Heart right ventricle (tissue), 16 donors: Measurements from ENCODE around the gene MAGI2. TPM values are rescaled to one million over a fixed set of nuclear protein-coding genes. Genes with fewer than 3 reads are reported as not detected.

ENCODE experiments used
- ATAC-seq, 8 donors: fragments of 200-7000 bp; cut with Tn5 transposase; one replicate each; pipeline ENCODE4 v1.9.1; 2020; ENCODE audit warnings: mild to moderate bottlenecking in 8 of 8, moderate library complexity in 8 of 8, moderate number of reproducible peaks in 1 of 8
- DNase-seq, 2 donors: peaks; one replicate each; pipeline ENCODE4 v3.0.0-alpha.2; 2020
- H3K27ac ChIP-seq, 10 donors: fragments of 200-600 bp; sonication (generic) in 2 of 10; one replicate each; pipeline versions ENCODE4 v1.5.0 to v1.8.0; 2020 to 2022; ENCODE audit warnings: mild to moderate bottlenecking in 3 of 10
- H3K27me3 ChIP-seq, 7 donors: fragments of 200-600 bp; one replicate each; pipeline ENCODE4 v1.8.0; 2021 to 2022; ENCODE audit warnings: mild to moderate bottlenecking in 2 of 7
- H3K36me3 ChIP-seq, 9 donors: fragments of 200-600 bp; sonication (generic) in 1 of 9; one replicate each; pipeline versions ENCODE4 v1.5.0 to v1.8.0; 2020 to 2022; ENCODE audit warnings: mild to moderate bottlenecking in 2 of 9
- H3K4me1 ChIP-seq, 9 donors: fragments of 200-600 bp; sonication (generic) in 1 of 9; one replicate each; pipeline versions ENCODE4 v1.5.0 to v1.8.0; 2020 to 2022; ENCODE audit warnings: mild to moderate bottlenecking in 4 of 9
- H3K4me3 ChIP-seq, 10 donors: fragments of 200-600 bp; sonication (generic) in 2 of 10; one replicate each; pipeline versions ENCODE4 v1.5.0 to v1.8.0; 2020 to 2022; ENCODE audit warnings: mild to moderate bottlenecking in 7 of 10, moderate library complexity in 2 of 10
- H3K9me3 ChIP-seq, 11 donors: fragments of 200-600 bp in 10 of 11; sonication (generic) in 2 of 11; one replicate each; pipeline versions ENCODE4 v1.5.0 to v1.8.0; 2013 to 2022; ENCODE audit warnings: mild to moderate bottlenecking in 2 of 11, control low read depth in 1 of 11, moderate library complexity in 1 of 11
- WGBS, 2 donors: extraction: QIAGEN DNeasy Blood & Tissue Kit; methylation state at CpG; one replicate each; pipeline ENCODE4 v1.1.7; 2013; ENCODE audit warnings: inconsistent platforms in 1 of 2; 5-methylcytosine and 5-hydroxymethylcytosine counted together
- intact Hi-C, 10 donors: fragments of 100-400 bp; cut with DNase I; formaldehyde crosslinking; loops; one replicate each; pipeline versions ENCODE4 v1.11.1 to v1.14.2; 2022
- polyA plus RNA-seq, 2 donors: library from polyadenylated mRNA; stranded (reverse); fragments of 200-250 nt; gene quantifications; one replicate each; pipeline ENCODE4 v1.2.3, GENCODE V29; 2013
- total RNA-seq, 10 donors: library from RNA; stranded (reverse); fragmentation: NEBNext Ultra II Directional in 3 of 10; extraction: Animal tissue kit (Norgen Biotek cat#: 25700) in 3 of 10; gene quantifications; one replicate each; pipeline versions ENCODE4 v1.2.1 to v1.2.4, GENCODE V29; 2021 to 2023
- TF ChIP-seq, protein P1 (sequence below), 9 donors: fragments of 200-600 bp; sonication (generic) in 2 of 9; IDR thresholded peaks; one replicate each; pipeline versions ENCODE4 v1.5.0 to v1.8.0; 2021 to 2022; ENCODE audit warnings: antibody characterized with exemption in 9 of 9, mild to moderate bottlenecking in 5 of 9, moderate library complexity in 1 of 9
- donor health status: Arrhythmogenic right ventricular cardiomyopathy.
- donor health status: ischemic (EF 13 %, LVEDD 7.1; RV severe dilation, severe dysfunction).
- donor health status: healthy with polysubstance abuse.
- donor health status: DM: no; HTN: yes; CAD: no.
- donor health status: DM: no; HTN: no; CAD: no.
- donor health status: ischemic (EF 25% LVEDD 6.9; RV normal size, moderate dysfunction).
- donor health status: ischemic (EF 25% LVEDD 5.7; RV mildly dilated, moderate dysfunction).
- donor health status: healthy.
- donor health status: DM: yes; HTN: yes; CAD: no.
- donor health status: Ischemic cardiomyopathy.
- donor health status: ischemic (EF 35%, LVEDD 5.7; RV mildly dilated, moderate dysfunction).
- donor health status: nonischemic (EF 11% LVEDD 7.7; RV severe dilation, severe dysfunction).
- donor health status: DM: yes; HTN: yes; CAD: no.
- donor health status: PGD.
- donor health status: ischemic (EF 29% LVEDD 5.4; RV normal size, mild dysfunction).
- donor health status: nonischemic (EF 23%, LVEDD 6.1; RV moderate dilation, normal function).

Gene MAGI2
- total and polyA plus RNA-seq, 12 donors, result 0.83 to 6.0 (median 4.1) TPM

GRCh38 chr7:79425665-79426064 lies 27.8 kb downstream of the MAGI2 start:
- intact Hi-C loops, result no loop called here
- Histone ChIP-seq H3K27ac (no peak overlapping the region), H3K27me3 (no peaks in the 10 kb centered on the region), H3K36me3 (no peaks in the 10 kb centered on the region), H3K4me1 (peaks cover 0 to 8% (median 0%) of the 10 kb centered on the region in 9 donors), H3K4me3 (no peak overlapping the region), H3K9me3 (peaks cover 0 to 5% (median 0%) of the 10 kb centered on the region in 11 donors)
- DNase-seq, result no peak
- ATAC-seq, result no peak
- 71 to 77% methylated on average over 7 of the region's 7 CpGs for WGBS, 2 donors
- TF ChIP-seq, protein P1, sequence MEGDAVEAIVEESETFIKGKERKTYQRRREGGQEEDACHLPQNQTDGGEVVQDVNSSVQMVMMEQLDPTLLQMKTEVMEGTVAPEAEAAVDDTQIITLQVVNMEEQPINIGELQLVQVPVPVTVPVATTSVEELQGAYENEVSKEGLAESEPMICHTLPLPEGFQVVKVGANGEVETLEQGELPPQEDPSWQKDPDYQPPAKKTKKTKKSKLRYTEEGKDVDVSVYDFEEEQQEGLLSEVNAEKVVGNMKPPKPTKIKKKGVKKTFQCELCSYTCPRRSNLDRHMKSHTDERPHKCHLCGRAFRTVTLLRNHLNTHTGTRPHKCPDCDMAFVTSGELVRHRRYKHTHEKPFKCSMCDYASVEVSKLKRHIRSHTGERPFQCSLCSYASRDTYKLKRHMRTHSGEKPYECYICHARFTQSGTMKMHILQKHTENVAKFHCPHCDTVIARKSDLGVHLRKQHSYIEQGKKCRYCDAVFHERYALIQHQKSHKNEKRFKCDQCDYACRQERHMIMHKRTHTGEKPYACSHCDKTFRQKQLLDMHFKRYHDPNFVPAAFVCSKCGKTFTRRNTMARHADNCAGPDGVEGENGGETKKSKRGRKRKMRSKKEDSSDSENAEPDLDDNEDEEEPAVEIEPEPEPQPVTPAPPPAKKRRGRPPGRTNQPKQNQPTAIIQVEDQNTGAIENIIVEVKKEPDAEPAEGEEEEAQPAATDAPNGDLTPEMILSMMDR (IDR thresholded peaks at IDR 0.05), result no peak

DNA sequence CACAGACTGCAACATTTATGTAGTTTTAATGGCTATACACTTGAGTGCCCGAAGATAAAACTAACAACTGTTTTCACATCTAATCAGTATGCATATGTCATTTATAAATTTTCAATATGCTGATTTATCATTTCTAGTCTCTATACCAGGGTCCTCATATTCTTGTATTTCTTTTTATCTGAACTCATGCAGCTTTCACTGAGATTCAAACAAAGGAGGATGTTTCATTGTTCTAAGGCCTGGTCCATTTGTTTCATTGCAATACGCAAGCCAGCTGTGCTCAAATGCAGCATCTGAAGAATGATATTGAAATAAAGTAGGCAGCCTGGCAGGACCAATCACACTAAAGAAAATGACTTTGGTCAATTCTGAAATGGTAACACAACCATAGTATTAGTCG lies 31.7 kb downstream of the MAGI2 start:
- Histone ChIP-seq H3K27ac (no peak overlapping the region), H3K36me3 (no peaks in the 10 kb centered on the region), H3K27me3 (no peaks in the 10 kb centered on the region), H3K4me1 (peaks cover 0 to 12% (median 0%) of the 10 kb centered on the region in 9 donors), H3K4me3 (no peak overlapping the region), H3K9me3 (peaks cover 0 to 5% (median 0%) of the 10 kb centered on the region in 11 donors)
- TF ChIP-seq, protein P1 (IDR thresholded peaks at IDR 0.05), result no peak
- DNase-seq (no peak), ATAC-seq (no peak)
- 90 to 95% methylated on average over 3 of the region's 3 CpGs for WGBS, 2 donors
- intact Hi-C loops, result no loop called here

- ATAC-seq (peak in 2 of 8 donors; percentile 51 to 67), DNase-seq (no peak)
- peaks cover 0 to 15% (median 0%) of the 10 kb centered on the region in 9 donors for H3K4me1 ChIP-seq
- H3K9me3 ChIP-seq, result no peaks in the 10 kb centered on the region
- no peak overlapping the region for H3K27ac ChIP-seq
- TF ChIP-seq, protein P1 (IDR thresholded peaks at IDR 0.05), result no peak
- no peak overlapping the region for H3K4me3 ChIP-seq
- no peaks in the 10 kb centered on the region for H3K27me3 ChIP-seq
- intact Hi-C loops, result no loop called here
- H3K36me3 ChIP-seq, result no peaks in the 10 kb centered on the region
- 48 to 54% methylated on average over 2 of the region's 2 CpGs for WGBS, 2 donors
These were observed 33.0 kb downstream of the MAGI2 start for GRCh38 chr7:79420464-79420863.

GRCh38 chr7:79414910-79415309 lies 38.6 kb downstream of the MAGI2 start:
- DNase-seq, result no peak
- TF ChIP-seq, protein P1 (IDR thresholded peaks at IDR 0.05), result no peak
- Histone ChIP-seq H3K27ac (peak overlapping the region in 2 of 10 donors; percentile 41 to 49), H3K4me3 (no peak overlapping the region), H3K9me3 (no peaks in the 10 kb centered on the region), H3K36me3 (no peaks in the 10 kb centered on the region), H3K4me1 (peaks cover 0 to 19% (median 0%) of the 10 kb centered on the region in 9 donors), H3K27me3 (no peaks in the 10 kb centered on the region)
- ATAC-seq, result peak in 3 of 8 donors; percentile 12 to 62 (median 56)
- intact Hi-C loops, result no loop called here
